ENCODE results near the gene CYP17A1.
"Not testable (repeated sequence)": the region's sequence is repeated elsewhere in the genome, so short reads cannot be mapped to it uniquely, and the experiment has no call there.

CYP17A1 gene

DNA sequence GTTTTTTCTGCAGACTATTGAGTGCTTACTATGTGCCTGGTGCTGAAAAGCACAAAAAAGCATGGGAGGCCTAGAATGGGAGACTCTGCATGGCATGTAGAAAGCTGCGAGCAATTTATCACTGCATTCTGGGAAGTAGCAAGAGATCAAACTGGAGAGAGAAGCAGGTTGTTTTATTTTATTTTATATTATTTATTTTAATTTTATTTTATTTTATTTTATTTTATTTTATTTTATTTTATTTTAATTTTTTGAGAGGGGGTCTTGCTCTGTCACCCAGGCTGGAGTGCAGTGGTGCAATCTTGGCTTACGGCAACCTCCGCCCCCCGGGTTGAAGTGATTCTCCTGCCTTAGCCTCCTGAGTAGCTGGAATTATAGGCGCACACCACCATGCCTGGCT is 17.2 kb downstream of the CYP17A1 start:
- DNase-seq; H3K4me3 ChIP-seq (ENCODE audit: insufficient read depth, low read depth, low read length, poor library complexity, severe bottlenecking); H3K27me3 ChIP-seq (replicated peaks; ENCODE audit: control insufficient read depth, insufficient read depth, low read length, poor library complexity, severe bottlenecking); H3K9me3 ChIP-seq (ENCODE audit: control insufficient read depth, low read length); H3K4me1 ChIP-seq (ENCODE audit: control insufficient read depth, insufficient read depth, low read length, poor library complexity, severe bottlenecking); H3K27ac ChIP-seq (ENCODE audit: insufficient read depth, low read length, poor library complexity, severe bottlenecking); H3K36me3 ChIP-seq (ENCODE audit: control insufficient read depth, insufficient read depth, low read length): not testable (repeated sequence)

DNA sequence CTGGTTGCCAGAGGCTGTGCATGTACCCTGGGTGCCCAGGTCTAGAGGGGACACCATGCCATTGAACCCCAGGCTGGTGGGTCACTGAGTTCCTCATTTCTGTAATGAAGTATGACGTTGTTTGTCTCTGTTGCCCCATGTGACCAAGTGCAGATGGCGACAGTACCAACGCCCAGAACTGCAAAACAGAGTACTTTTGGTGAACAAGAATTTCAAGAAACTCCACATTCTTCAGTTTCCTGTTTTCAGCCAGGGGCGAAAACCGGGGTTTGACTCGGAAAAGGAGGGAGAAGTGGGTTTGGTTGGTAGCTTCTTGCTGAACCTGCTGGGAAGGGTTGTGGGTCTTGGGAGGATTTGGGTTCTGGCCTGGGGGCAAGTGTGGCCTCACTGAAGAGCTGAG is 18.2 kb downstream of the CYP17A1 start:
- DNase-seq: no peak
- no peaks in the 10 kb centered on the region for H3K9me3 ChIP-seq (ENCODE audit: control insufficient read depth, low read length)
- H3K27ac ChIP-seq (ENCODE audit: insufficient read depth, low read length, poor library complexity, severe bottlenecking): no peak overlapping the region
- no peak overlapping the region for H3K4me3 ChIP-seq (ENCODE audit: insufficient read depth, low read depth, low read length, poor library complexity, severe bottlenecking)
- no peaks in the 10 kb centered on the region for H3K27me3 ChIP-seq (replicated peaks; ENCODE audit: control insufficient read depth, insufficient read depth, low read length, poor library complexity, severe bottlenecking)
- H3K4me1 ChIP-seq (ENCODE audit: control insufficient read depth, insufficient read depth, low read length, poor library complexity, severe bottlenecking): no peaks in the 10 kb centered on the region
- peaks cover 10% of the 10 kb centered on the region for H3K36me3 ChIP-seq (ENCODE audit: control insufficient read depth, insufficient read depth, low read length)

DNA sequence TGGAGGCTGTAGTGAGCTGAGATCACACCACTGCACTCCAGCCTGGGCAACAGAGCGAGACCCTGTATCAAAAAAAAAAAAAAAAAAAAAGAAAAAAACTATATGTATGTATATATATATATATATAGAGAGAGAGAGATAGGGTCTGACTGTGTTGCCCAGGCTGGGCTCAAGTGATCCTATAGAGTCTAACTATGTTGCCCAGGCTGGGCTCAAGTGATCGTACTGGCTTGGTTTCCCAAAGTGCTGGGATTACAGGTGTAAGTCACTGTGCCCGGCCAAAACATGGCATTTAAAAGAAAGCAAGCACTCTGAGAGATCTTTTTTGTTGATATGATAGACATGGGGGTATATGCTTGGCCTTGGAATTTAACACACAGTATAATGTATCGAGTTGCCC is 20.0 kb downstream of the CYP17A1 start:
- no peak for DNase-seq
- Histone ChIP-seq H3K36me3 (ENCODE audit: control insufficient read depth, insufficient read depth, low read length) (peaks cover 29% of the 10 kb centered on the region), H3K27ac (ENCODE audit: insufficient read depth, low read length, poor library complexity, severe bottlenecking) (no peak overlapping the region), H3K9me3 (ENCODE audit: control insufficient read depth, low read length) (no peaks in the 10 kb centered on the region), H3K4me3 (ENCODE audit: insufficient read depth, low read depth, low read length, poor library complexity, severe bottlenecking) (no peak overlapping the region), H3K4me1 (ENCODE audit: control insufficient read depth, insufficient read depth, low read length, poor library complexity, severe bottlenecking) (no peaks in the 10 kb centered on the region), H3K27me3 (replicated peaks; ENCODE audit: control insufficient read depth, insufficient read depth, low read length, poor library complexity, severe bottlenecking) (no peaks in the 10 kb centered on the region)

DNA sequence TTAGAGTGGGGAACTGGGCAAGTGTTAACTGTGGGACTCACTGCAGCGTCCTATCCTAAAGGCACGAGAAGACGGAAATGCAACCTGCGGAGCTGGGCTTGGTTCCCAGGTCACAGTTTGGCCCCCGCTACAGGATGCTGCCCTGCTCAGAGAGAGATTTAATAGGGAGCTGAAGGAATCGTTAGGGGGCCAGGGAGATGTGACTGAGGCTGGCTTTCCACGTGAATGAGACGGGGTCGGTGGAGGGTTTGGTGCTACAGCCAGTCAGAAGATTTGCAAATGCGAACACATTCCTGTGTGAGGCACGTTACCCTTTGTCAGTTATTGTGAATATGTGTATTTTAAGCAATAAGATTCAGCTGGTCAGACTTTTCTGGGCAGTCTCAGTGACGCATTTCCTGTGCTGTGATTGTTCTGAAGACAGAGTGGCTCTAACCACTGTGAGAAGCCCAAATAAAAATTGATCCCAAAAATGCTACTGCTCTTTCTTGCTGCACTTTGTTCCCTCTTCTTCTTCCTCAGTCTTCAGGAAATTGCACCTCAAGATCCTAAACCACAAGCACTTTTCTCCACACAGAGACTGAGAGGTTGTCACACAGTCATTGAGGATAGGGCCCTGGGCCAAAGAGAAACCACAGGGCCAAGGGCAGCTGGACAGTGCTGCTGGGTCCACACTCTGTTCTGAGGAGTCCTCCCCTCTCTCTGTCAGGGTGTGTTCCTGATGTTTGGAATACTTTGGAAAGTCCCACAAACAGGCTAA is 21.2 kb downstream of the CYP17A1 start:
- Histone ChIP-seq H3K27me3 (replicated peaks; ENCODE audit: control insufficient read depth, insufficient read depth, low read length, poor library complexity, severe bottlenecking) (no peaks in the 10 kb centered on the region), H3K4me1 (ENCODE audit: control insufficient read depth, insufficient read depth, low read length, poor library complexity, severe bottlenecking) (no peaks in the 10 kb centered on the region), H3K9me3 (ENCODE audit: control insufficient read depth, low read length) (no peaks in the 10 kb centered on the region), H3K4me3 (ENCODE audit: insufficient read depth, low read depth, low read length, poor library complexity, severe bottlenecking) (no peak overlapping the region), H3K36me3 (ENCODE audit: control insufficient read depth, insufficient read depth, low read length) (peaks cover 41% of the 10 kb centered on the region), H3K27ac (ENCODE audit: insufficient read depth, low read length, poor library complexity, severe bottlenecking) (no peak overlapping the region)
- DNase-seq: no peak

DNA sequence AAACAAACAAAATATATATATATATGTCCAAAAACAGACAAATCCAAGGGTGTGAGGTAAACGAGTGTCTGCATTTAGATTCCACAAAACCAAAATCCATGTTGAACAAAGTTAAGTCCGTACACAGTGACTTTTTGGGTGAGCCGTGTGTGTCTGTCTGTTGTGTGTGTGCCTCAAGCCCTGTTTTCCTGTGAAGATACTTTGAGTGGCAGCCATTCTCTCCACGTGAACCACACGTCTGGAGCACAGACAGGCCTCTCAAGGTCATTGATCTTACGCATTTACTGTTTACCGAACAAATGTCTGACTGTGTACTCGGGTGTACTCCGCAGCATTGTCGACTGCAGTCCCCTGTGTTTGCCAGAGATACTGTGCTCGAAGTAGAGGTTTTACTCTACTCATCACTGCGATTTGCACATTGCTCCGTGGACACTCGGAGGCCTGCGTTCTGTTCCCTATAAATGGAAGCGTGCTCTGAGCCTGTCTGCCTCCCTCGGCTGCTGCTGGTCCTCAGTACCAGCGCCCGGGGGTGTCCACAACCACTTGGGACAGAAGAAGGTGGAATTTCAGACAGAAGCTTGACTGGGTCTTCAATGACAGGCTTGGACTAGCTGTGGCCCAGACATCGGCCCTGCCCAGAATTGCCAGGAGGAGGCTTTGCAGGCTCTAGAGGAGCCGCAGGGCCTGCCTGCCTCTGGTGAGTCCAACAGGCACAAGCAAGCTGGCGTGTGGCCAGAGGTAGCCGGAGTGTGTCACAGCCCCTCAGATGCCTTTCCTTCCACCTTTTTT is 22.1 kb downstream of the CYP17A1 start:
- no peaks in the 10 kb centered on the region for H3K27me3 ChIP-seq (replicated peaks; ENCODE audit: control insufficient read depth, insufficient read depth, low read length, poor library complexity, severe bottlenecking)
- H3K9me3 ChIP-seq (ENCODE audit: control insufficient read depth, low read length): no peaks in the 10 kb centered on the region
- no peak overlapping the region for H3K4me3 ChIP-seq (ENCODE audit: insufficient read depth, low read depth, low read length, poor library complexity, severe bottlenecking)
- H3K27ac ChIP-seq (ENCODE audit: insufficient read depth, low read length, poor library complexity, severe bottlenecking): no peak overlapping the region
- peaks cover 44% of the 10 kb centered on the region for H3K36me3 ChIP-seq (ENCODE audit: control insufficient read depth, insufficient read depth, low read length)
- H3K4me1 ChIP-seq (ENCODE audit: control insufficient read depth, insufficient read depth, low read length, poor library complexity, severe bottlenecking): no peaks in the 10 kb centered on the region
- no peak for DNase-seq

DNA sequence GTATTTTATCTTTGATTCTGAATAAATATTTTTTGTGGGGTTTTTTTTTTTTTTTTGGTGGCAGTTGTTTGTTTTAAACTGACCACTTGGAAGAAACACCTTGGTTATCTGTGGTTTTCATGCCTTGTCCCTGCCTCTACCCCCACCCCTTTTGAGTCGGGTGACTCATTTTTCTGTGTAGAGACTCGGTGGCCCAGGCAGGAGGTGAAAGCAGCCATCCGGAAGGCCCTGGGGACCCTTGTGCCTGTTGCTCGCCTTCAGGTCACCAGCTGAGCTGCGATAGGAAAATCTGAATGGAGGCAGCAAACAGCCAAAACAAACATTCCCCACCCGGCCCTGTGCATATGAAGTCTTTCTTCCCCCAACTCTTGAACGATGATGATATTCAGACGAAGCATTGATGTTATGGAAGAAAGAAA is 22.8 kb downstream of the CYP17A1 start:
- Histone ChIP-seq H3K4me1 (ENCODE audit: control insufficient read depth, insufficient read depth, low read length, poor library complexity, severe bottlenecking) (no peaks in the 10 kb centered on the region), H3K9me3 (ENCODE audit: control insufficient read depth, low read length) (no peaks in the 10 kb centered on the region), H3K4me3 (ENCODE audit: insufficient read depth, low read depth, low read length, poor library complexity, severe bottlenecking) (no peak overlapping the region), H3K27ac (ENCODE audit: insufficient read depth, low read length, poor library complexity, severe bottlenecking) (no peak overlapping the region), H3K27me3 (replicated peaks; ENCODE audit: control insufficient read depth, insufficient read depth, low read length, poor library complexity, severe bottlenecking) (no peaks in the 10 kb centered on the region), H3K36me3 (ENCODE audit: control insufficient read depth, insufficient read depth, low read length) (peaks cover 48% of the 10 kb centered on the region)
- no peak for DNase-seq

DNA sequence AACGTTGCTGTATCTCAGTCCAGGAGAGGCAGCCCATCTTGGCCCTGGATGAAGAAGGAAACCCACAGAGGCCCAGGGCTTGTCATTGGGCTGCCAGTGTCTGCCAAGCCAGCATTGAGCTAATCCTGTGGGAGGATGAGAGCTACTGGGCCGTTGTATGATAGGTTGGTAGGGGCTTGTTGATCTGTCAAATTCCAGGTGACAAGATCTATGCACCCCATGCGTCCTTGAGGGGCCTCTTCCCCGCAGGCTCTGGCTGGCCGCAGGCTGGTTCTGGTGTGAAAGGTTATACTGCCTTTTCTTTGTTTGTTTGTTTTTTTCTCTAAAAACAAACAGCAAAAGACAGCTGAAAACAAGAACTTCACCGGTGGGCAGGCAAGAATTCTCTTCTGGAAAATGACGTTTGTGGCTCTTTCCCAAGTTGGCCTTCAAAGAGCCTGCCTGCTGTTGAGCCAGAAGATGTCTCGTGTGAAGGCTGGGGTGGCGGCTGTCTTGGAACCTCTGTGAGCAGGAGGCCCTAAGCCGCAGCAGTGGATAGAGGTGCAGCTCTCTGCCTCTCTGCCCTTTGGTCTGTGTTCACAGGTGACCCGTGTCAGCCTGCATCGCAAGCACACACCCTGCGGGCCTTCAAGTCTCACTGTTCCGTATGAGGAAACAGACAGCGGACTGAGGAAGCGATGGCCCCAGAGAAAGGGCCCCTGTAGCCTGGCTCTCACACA is 23.3 kb downstream of the CYP17A1 start:
- no peak for DNase-seq
- Histone ChIP-seq H3K36me3 (ENCODE audit: control insufficient read depth, insufficient read depth, low read length) (peaks cover 48% of the 10 kb centered on the region), H3K9me3 (ENCODE audit: control insufficient read depth, low read length) (no peaks in the 10 kb centered on the region), H3K4me1 (ENCODE audit: control insufficient read depth, insufficient read depth, low read length, poor library complexity, severe bottlenecking) (no peaks in the 10 kb centered on the region), H3K4me3 (ENCODE audit: insufficient read depth, low read depth, low read length, poor library complexity, severe bottlenecking) (no peak overlapping the region), H3K27ac (ENCODE audit: insufficient read depth, low read length, poor library complexity, severe bottlenecking) (no peak overlapping the region), H3K27me3 (replicated peaks; ENCODE audit: control insufficient read depth, insufficient read depth, low read length, poor library complexity, severe bottlenecking) (no peaks in the 10 kb centered on the region)

DNA sequence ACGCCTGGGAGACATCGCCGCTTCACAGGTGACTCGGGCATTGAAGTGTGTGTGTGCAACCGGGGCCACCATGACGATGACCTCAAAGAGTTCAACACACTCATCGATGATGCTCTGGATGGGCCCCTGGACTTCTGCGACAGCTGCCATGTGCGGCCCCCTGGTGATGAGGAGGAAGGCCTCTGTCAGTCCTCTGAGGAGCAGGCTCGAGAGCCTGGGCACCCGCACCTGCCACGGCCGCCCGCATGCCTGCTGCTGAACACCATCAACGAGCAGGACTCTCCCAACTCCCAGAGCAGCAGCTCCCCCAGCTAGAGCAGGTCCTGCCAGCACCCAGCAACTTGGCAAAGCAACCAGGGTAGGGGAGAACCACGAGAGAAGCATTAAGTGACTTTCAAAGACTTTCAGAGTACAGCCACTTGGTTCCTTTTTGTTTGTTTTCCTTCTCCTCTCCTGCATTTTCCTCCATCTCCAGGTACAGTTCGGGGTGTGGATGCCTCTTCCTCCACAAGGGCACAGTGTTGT is 24.1 kb downstream of the CYP17A1 start:
- Histone ChIP-seq H3K27me3 (replicated peaks; ENCODE audit: control insufficient read depth, insufficient read depth, low read length, poor library complexity, severe bottlenecking) (no peaks in the 10 kb centered on the region), H3K4me1 (ENCODE audit: control insufficient read depth, insufficient read depth, low read length, poor library complexity, severe bottlenecking) (no peaks in the 10 kb centered on the region), H3K36me3 (ENCODE audit: control insufficient read depth, insufficient read depth, low read length) (peaks cover 48% of the 10 kb centered on the region), H3K27ac (ENCODE audit: insufficient read depth, low read length, poor library complexity, severe bottlenecking) (no peak overlapping the region), H3K4me3 (ENCODE audit: insufficient read depth, low read depth, low read length, poor library complexity, severe bottlenecking) (no peak overlapping the region), H3K9me3 (ENCODE audit: control insufficient read depth, low read length) (no peaks in the 10 kb centered on the region)
- no peak for DNase-seq

DNA sequence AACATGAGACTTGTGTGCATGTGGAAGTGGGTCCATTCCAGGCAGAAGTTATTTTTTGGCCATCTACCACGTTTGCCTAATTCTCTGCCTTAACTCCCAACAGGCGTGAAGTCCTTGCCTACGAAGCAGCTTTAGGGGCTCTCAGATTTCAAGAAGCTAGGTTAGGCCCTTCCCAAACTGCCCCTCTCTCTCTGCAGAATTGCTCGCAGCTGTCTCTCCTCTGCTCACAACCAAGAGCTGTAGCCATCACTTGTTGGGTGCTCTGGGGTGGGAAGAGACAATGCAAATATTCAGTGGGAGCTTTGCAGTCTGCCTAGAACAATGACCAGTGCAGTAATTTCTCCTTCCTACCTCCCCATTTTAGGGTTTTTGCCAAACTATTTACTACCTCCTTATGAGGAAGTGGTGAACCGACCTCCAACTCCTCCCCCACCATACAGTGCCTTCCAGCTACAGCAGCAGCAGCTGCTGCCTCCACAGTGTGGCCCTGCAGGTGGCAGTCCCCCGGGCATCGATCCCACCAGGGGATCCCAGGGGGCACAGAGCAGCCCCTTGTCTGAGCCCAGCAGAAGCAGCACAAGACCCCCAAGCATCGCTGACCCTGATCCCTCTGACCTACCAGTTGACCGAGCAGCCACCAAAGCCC is 24.9 kb downstream of the CYP17A1 start:
- Histone ChIP-seq H3K4me1 (ENCODE audit: control insufficient read depth, insufficient read depth, low read length, poor library complexity, severe bottlenecking) (no peaks in the 10 kb centered on the region), H3K27ac (ENCODE audit: insufficient read depth, low read length, poor library complexity, severe bottlenecking) (no peak overlapping the region), H3K36me3 (ENCODE audit: control insufficient read depth, insufficient read depth, low read length) (peaks cover 48% of the 10 kb centered on the region), H3K27me3 (replicated peaks; ENCODE audit: control insufficient read depth, insufficient read depth, low read length, poor library complexity, severe bottlenecking) (no peaks in the 10 kb centered on the region), H3K9me3 (ENCODE audit: control insufficient read depth, low read length) (no peaks in the 10 kb centered on the region), H3K4me3 (ENCODE audit: insufficient read depth, low read depth, low read length, poor library complexity, severe bottlenecking) (no peak overlapping the region)
- DNase-seq: no peak

Measured in effector memory CD4-positive, alpha-beta T cell (primary cell).